GM19452 (cell line): Measurements from ENCODE around the gene LHPP.

Experiments
- ATAC-seq: cut with Tn5 transposase; IDR thresholded peaks from one replicate; pipeline ENCODE4 v1.9.1; 2021; ENCODE audit not compliant: unreplicated experiment

LHPP gene

GRCh38 chr10:124652200-124652599 lies 190.6 kb downstream of the LHPP start:
- no peak for ATAC-seq

DNA sequence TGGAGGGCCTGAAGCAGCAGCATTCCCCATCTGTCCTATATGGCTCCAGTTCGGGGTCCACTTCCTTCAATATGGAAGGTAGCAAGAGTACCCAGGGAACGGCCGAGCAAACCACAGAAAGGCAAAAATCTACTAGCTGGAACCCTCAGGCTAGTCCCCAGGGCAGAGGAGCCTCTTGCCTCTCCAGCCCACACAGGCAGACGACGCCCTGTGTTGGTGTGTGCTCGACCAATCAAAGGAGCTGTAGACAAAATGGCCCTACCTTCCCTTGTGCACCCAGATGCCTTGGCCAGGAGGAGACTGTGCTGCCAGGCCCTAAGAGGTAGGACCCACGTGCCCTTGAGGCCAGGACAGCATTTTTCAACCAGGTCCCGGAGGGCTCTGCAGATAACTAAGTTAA lies 191.1 kb downstream of the LHPP start:
- ATAC-seq, result no peak

- ATAC-seq, result no peak
Measured at GRCh38 chr10:124653311-124653710, 191.7 kb downstream of the LHPP start.

DNA sequence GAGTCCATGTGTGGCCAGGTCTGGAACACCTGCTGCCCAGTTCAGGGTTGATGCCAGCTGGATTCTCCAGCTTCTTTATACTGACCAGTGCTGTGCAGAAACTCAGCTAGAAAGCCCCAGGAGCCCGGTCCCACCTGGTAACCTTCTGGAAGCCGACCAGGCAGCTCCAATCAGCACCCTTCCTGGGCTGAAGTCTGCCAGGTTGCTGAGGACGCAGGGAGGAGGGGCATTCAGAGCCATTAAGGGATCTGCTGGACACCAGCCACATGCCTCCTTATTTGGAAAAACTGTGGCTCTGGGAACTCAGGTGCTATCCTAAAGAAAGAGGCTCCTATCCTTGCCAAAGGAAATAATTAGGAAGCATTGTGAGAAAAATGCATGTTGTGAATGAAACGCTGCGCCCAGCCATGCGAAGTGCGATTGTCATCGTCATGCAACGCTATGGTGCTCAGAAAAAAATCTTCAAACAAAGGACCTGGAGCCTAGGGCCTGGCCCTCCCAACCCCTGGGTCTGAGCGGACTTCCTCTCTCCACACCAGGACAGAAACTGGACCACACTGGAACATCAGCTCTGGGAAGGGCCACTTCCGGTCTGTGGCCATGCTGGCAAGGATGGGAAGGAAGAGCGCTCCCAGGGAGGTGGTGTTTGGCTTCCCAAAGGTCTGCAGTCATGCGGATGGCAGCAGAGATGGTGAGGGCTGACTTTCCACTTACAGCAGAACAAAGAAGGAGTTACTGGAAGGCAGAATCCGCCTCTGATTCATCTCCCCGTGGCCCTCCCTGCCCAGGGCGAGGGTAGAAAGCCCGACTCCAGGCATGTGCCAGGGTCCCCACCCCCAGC lies 192.4 kb downstream of the LHPP start:
- ATAC-seq, result no peak

DNA sequence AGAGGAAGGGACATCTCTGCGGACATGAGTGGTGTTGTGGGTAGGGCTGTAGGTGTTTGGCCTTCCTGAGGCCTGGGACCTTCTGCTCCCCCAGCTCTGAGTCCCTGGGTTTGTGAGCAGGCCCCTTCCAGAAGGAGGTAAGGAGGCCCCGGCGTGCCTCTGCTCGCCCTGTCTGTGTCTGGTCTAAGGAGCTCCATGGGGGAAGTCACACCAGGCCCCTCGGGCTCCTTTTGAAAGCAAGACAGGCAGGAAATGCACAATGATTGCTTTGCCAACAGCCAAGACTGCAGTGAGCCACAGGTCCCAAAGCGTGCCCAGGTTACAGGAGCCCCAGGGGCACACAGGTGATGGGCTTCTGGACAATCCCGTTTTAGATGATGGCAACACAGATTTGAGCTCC lies 193.1 kb downstream of the LHPP start:
- ATAC-seq, result no peak

DNA sequence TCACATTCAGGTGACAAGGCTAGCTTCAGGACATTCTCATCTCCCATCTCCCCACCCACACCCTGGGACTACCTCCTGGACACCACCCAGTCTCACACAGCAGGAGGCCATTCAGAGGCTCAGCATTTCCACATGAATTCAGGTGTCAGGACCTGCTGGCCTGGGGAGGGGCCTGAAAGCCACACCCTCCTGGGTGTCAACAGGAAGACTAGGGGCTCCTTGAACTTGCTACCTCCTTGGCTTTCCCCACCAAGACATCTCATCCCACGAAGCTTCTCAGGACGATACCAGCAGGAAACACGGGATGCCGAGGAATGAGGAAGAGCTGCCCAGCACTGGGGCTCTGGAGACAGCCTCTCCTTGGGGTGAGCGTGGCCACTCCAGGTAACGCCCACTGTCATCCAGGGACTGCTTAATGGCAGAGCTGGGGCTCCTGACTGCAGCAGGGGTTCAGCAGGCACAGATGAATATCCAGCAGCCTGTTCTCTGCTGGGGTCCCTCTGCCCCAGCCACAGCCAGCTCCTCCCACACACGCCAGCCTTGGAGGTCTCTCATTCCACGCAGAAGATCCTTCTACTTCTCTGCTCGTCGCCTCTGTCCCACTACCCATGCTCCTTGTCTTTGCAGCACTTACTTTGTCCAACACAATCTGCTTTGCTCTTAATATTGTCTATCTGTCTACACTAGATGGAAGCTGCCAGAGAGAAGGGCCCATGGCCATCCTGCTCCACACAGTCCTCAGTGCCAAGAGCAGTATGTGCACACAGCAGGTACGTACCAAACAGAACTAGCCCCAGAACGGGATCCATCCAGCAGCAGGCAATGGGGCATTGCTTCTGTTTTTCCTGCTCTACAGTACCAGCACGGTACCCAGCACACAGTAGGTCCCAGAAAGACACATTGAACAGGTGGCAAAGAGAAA lies 193.8 kb downstream of the LHPP start:
- ATAC-seq, result no peak

DNA sequence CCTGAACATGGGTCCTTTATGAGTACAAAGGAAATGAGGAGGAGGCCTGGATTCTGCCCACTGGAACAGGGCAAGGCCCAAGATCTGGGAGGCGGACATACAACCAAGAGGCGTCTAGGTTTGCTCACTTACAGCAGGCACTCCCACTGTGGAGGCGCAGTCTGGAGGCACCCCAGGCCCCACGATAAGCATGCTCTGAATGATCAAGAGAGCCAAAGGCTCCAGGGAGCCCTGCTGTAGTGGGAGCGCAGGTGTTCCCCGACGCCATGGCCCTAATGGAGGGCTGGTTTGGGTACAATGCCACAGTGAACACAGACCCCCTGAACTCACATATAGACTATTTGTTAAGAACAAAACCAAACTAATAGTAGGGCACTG lies 194.5 kb downstream of the LHPP start:
- ATAC-seq, result no peak

DNA sequence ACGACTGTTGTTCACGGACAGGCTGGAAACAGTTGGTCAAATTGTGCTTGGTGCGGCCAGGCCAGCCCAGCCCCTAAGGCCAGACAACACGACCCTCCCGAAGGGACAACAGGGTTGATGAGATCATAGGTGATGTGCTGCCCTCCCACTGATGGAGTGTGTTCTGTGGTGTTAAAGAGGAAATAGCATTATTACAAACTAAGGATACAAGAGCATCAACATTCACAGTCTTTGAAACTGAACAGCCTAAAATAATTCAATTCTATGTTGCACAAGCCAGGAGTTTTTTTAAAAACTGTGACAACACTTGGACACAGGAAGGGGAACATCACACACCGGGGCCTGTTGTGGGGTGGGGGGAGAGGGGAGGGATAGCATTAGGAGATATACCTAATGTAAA lies 194.9 kb downstream of the LHPP start:
- no peak for ATAC-seq

DNA sequence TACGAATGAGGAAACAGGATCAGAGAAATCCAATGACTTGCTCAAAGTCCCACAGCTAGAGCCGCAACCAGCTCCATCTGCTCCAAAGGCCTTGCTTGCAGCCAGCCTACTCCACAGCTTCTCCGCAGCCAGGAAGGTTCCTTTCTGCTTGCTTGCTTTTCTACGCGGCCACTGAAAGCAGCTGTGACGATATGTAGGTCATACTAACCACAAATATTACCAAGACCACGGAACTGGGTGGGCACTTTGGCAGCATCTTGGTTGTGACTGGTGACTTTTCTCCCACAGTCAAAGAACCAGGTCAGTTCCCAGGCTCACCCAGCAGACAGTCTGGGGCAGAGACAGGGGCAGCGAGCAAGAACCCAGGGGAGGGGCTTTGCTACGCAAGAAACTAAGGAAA lies 196.2 kb downstream of the LHPP start:
- peak; percentile 60 for ATAC-seq

DNA sequence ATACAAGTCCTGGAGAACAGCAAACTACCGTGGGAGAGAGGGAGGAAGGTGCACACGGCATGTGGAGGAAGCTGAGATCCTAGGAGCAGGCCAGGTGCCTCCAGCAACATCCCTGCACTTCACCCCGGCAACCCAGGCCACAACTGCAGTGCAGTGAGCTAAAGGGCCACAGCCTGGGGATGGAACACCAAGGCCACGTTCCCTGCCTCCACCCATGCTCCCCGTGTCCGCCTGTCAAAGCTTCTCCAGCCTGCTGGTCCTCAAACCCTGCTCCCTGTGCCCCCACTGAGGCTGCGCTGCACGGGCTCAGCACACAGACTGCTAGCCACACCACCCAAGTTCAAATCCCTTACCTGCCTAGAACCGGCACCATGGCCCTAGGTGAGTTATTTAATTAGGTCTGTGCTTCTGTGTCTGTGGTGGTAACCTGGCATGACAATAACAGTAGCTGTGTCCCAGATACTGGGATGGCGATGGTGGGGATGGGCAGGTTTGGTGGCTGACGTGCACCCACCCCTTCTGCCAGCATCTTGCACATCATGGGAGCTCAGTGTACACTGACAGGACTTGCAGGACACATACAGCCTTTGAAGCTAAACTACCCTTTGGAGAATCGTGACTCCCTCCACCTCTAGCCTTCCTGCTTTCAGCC lies 197.1 kb downstream of the LHPP start:
- no peak for ATAC-seq

DNA sequence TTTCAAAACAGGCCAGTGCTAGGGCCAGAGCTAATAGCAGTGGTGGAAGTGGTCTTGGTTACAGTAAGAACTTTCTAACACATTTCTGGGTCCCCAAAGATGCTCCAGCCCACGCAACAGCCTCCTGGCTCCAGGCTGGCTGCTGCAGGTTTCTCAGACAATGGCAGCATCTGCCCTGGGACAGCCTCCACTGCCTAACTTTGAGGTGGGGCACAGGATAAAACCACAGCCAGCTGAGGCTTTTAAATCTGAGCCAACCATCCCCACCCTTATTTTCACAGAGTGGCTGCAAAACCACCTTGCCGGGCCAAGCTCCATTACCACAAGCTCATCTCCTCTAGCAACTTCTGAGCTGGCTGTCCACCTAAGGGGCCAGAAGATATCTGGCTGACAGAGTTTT lies 197.8 kb downstream of the LHPP start:
- ATAC-seq, result no peak

DNA sequence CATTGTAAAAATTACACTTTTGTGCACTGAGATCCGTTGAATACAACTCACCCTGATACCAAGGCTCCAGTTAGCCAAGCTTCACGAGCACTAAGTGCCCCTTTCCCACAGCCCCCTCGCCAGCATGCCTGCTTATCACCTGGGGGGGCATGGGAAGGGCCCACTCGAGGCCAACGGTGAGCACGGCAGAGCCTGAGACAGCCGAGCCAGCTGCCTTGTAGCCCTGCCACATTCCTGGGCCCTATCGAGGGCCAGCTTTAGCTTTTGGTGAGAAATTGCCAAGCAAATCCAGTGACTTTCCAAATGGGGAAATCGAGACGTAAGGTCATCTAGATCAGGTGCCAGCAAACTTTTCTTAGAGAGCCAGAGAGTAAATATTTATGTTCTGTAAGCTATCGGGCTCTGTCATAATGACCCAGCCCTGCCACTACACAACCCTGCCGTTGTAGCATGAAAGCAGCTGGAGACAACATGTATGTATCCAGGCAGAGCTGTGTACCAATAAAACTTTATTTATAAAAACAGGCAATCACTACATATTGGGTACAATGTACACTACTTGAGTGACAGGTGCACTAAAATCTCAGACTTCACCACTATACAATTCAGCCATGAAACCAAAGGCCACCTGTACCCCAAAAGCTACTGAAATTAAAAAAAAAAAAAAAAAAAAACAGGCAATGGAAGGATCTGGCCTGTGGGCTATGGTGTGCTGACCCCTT lies 198.9 kb downstream of the LHPP start:
- ATAC-seq, result no peak

DNA sequence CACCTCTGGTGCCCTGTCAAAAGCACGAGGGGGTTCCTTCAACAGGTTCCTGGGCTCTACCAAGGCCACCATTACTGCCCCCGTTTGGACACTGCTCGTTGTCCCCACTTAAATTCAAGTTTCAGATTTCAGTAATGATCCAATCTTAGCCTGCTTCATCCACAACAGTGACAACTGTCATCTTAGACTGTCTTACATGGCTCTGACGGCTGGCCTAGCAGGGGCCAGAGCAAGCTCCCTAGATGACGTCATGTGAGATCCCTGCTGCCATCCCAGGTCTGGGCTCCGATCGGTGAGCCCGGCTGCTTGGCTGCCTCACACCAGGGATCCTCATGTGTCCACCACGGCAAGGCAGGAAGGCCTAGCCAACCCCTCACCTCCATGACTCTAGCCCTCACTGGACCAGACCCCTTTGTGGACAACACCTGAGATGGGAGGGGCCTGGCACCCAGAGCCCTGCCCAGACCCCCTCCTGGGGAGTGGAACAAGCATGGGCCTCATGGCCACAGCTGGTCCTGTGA lies 200.1 kb downstream of the LHPP start:
- ATAC-seq, result no peak

- ATAC-seq, result no peak
Measured at GRCh38 chr10:124663228-124663627, 201.6 kb downstream of the LHPP start.
